Choroid plexus epithelial cell (primary cell): Measurements from ENCODE around the gene RIC3.

ENCODE experiments used
- DNase-seq: peaks from one replicate; pipeline ENCODE4 v3.0.0-alpha.2; 2010; ENCODE audit warnings: low read depth
- H3K4me3 ChIP-seq: 2 replicates; pipeline ENCODE4 v1.5.1; 2011; ENCODE audit warnings: low read depth, mild to moderate bottlenecking, control low read depth, low read length, moderate library complexity
- TF ChIP-seq, protein P1 (sequence below): conservative IDR thresholded peaks from 2 replicates; pipeline ENCODE4 v1.5.1; 2011; ENCODE audit warnings: low read depth, mild to moderate bottlenecking, control low read depth, inconsistent platforms, low read length, moderate library complexity

RIC3 gene

DNA sequence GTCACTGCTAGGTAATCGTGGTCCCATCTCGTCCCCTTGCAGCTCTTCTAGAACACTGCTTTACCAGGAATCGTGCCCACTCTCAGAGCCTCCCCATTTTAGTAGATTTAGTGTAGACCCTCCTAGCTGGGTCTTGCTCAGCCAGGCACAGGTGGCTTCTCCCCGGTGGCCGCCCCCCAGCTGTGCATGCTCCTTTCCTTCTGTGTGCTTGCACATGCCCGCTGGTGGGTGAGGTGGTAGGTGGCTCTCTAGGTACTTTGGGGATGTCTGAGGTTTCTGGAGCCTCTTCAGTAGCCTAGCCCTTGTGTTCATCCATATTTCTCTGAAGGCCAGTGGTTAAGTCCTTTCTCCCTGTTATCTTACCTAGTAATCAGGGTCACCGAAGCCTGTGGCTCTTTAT is 82.3 kb downstream of the RIC3 start:
- DNase-seq: no peak
- TF ChIP-seq, protein P1, sequence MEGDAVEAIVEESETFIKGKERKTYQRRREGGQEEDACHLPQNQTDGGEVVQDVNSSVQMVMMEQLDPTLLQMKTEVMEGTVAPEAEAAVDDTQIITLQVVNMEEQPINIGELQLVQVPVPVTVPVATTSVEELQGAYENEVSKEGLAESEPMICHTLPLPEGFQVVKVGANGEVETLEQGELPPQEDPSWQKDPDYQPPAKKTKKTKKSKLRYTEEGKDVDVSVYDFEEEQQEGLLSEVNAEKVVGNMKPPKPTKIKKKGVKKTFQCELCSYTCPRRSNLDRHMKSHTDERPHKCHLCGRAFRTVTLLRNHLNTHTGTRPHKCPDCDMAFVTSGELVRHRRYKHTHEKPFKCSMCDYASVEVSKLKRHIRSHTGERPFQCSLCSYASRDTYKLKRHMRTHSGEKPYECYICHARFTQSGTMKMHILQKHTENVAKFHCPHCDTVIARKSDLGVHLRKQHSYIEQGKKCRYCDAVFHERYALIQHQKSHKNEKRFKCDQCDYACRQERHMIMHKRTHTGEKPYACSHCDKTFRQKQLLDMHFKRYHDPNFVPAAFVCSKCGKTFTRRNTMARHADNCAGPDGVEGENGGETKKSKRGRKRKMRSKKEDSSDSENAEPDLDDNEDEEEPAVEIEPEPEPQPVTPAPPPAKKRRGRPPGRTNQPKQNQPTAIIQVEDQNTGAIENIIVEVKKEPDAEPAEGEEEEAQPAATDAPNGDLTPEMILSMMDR: no peak
- no peak overlapping the region for H3K4me3 ChIP-seq

DNA sequence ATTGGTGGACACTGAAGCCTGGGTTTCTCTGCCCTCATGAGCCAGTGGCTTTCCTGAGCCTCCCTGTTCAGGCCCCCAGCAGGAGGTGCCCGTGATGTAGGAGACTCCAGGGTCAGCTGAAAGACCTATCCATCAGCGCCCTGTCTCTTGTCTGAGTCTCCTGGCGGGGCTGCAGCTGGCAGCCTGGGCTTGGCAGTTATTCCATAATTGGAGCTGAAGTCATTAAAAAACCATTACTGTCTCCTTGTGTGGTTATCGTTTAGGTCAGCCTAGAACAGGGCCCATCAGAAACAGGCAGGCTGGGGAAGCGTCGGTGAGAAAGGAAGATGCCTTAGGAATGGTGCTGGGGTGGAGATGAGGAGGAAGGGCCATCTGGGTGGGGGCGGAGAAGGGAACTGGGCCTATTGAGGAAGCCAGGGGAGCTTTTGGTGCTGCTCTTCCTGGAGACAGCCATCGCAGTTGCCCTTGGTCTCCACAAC is 82.8 kb downstream of the RIC3 start:
- DNase-seq: no peak
- TF ChIP-seq, protein P1: no peak
- H3K4me3 ChIP-seq: no peak overlapping the region

DNA sequence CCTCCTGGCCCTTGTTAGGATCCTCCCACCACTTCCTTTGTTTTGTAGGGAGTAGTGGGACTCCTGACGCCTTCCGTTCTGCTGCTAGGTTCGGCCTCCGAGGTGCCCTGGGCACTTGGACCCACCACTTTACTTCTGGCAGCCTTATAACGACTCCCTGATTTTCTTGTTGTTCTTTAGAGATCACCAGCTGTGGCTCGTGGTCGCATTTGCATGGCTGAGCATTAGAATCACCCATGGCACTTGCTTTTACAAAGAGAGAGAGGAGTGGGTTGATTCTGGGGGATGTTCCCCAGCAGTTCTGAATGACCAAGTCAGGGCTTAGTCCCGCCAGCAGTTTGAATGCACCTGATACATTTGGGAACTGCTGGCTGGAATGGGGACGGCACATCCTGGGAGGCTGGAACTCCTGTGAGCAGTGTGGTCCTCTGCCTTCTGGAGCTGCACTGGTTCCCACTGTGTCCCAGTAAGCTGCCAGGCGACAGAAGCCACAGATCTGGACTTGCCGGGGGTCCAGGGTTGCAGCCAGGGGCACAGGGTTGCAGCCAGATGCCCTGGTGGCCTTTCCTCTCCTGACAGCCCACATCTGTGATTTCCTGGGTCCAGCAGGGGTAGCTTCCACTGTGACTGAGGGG is 83.7 kb downstream of the RIC3 start:
- no peak for DNase-seq
- no peak overlapping the region for H3K4me3 ChIP-seq
- TF ChIP-seq, protein P1: no peak

DNA sequence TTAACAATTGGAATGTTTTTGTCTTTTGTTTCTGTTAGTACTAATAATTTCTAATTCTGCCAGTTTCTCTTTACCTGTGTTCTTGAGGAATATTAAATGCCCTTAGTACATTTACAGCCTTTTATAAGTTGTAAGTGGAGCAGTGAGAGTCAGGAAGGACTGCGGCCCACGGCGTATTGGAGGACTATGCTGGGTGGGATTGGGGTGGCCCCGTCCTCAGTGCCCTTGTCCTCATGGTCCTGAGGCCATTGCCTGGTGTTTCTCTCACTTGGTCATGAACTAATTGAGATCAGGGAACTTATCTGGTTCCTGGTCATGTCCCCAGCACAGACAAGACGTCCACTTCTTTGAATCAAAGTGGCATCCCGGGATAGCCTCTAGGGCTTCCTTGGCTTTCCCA is 84.5 kb downstream of the RIC3 start:
- TF ChIP-seq, protein P1: no peak
- DNase-seq: no peak
- no peak overlapping the region for H3K4me3 ChIP-seq

DNA sequence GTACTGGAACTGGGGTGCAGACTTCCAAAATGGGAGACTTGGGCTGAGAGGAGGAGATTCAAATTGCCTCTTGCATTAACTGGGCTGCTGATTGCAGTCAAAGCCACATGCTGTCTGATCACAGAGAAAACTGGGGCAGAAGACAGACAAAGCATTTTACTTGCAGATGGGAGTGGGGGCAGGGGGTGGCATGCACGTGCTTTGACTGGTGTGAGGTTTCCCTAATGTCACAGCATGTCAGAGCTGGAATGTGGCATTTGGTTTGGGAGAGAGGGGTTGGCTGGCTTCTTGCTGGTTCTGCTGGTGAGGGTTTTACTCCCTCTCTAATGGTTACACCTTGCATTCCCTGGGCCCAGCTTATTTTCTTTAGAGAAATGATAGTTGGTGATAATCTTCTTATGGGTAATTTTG is 84.9 kb downstream of the RIC3 start:
- TF ChIP-seq, protein P1: no peak
- DNase-seq: no peak
- no peak overlapping the region for H3K4me3 ChIP-seq

DNA sequence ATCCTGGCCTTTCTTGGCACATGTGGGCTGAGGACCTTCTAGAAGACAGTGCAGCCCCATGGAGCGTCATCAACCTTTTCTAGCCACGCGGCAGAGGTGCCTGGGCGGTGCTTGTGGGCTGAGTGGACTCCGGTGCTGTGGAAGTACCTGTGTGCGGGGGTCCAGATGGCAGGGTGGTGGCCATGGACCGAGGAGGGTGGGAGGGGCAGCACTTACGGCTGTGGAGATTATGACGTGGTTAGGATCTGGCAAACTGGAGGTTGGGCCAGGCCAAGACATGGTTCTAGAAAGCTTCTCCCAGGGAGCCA is 85.8 kb downstream of the RIC3 start:
- no peak for DNase-seq
- TF ChIP-seq, protein P1: no peak
- H3K4me3 ChIP-seq: no peak overlapping the region

DNA sequence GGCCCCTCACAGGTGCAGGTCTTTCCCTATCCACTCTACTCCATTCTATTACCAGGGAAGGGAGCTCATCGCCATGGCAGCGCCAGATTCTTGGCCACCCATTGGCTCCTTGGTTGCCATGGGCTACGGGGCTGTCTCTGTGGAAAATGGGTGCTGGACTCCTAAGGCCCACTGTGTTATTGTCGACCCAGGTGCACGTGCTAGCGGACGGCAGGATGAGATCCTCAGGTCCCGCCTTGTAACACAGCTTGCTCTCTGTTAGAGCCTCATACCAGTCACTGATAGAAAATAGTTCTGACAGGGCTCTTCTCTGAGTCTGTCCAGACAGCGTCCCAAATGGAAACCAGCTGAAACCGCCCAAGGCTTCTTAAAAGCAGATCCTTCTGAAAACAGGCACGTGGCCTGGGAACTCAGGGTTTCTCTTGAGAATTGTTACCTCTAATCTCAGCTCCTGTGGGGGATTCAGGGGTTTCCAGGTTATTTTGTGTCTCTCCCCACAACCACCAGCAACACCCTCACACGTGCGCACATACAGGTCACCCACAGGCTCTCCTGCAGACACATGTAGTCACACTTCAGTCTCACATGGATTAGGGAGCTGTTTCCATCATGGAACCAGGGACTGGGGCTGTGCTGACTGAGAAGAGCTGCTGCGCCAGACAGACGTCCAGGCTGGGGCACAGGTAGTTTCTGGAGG is 86.3 kb downstream of the RIC3 start:
- TF ChIP-seq, protein P1: no peak
- no peak overlapping the region for H3K4me3 ChIP-seq
- DNase-seq: no peak
